ENCODE measurements around the gene PROM2. TPM values are rescaled to one million over a fixed set of nuclear protein-coding genes. Genes with fewer than 3 reads are reported as not detected.

Gene PROM2
- total RNA-seq, 1 donor from 2014 or later, result 0.93 TPM

- Mint-ChIP-seq H3K27me3 (ENCODE audit: low read depth, unreplicated experiment) (peaks cover 32% of the 10 kb centered on the region), H3K9me3 (ENCODE audit: unreplicated experiment) (no peaks in the 10 kb centered on the region), H3K4me3 (ENCODE audit: unreplicated experiment) (no peak overlapping the region), H3K4me1 (ENCODE audit: low read depth, unreplicated experiment) (no peaks in the 10 kb centered on the region), H3K36me3 (ENCODE audit: low read depth, unreplicated experiment) (peaks cover 3% of the 10 kb centered on the region), H3K27ac (ENCODE audit: unreplicated experiment) (no peak overlapping the region)
- Histone ChIP-seq H4K20me1 (ENCODE audit: insufficient read depth, low read length) (no peaks in the 10 kb centered on the region), H3K9ac (ENCODE audit: low read length) (no peak overlapping the region), H3K4me1 (ENCODE audit: insufficient read depth, low read length) (no peaks in the 10 kb centered on the region), H3K36me3 (ENCODE audit: insufficient read depth, low read length) (no peaks in the 10 kb centered on the region), H2AFZ (ENCODE audit: low read depth, low read length) (peak overlapping the region; percentile 41), H3K9me3 (ENCODE audit: insufficient read depth, low read depth, low read length) (no peaks in the 10 kb centered on the region), H3K27me3 (ENCODE audit: insufficient read depth, low read length) (peaks cover 3% of the 10 kb centered on the region), H3K4me3 (ENCODE audit: insufficient read depth, low read depth, low read length) (no peak overlapping the region), H3K27ac (ENCODE audit: low read depth, low read length) (no peak overlapping the region), H3K4me2 (ENCODE audit: low read length) (no peak overlapping the region), H3K79me2 (ENCODE audit: insufficient read depth, low read length) (no peaks in the 10 kb centered on the region)
- no peak for FAIRE-seq
- no peak for TF ChIP-seq EZH2 (IDR thresholded peaks at IDR 0.05; ENCODE audit: insufficient read depth, low read length)
- TF ChIP-seq CTCF (IDR thresholded peaks at IDR 0.05; ENCODE audit: insufficient read depth, low read depth, low read length), result no peak
- DNase-seq (ENCODE audit: low read depth), result peak; percentile 44
These were observed 31.3 kb downstream of the PROM2 start for GRCh38 chr2:95305380-95306061.

GRCh38 chr2:95306336-95306895, 32.2 kb downstream of the PROM2 start:
- no peak overlapping the region for H2AFZ ChIP-seq (ENCODE audit: low read depth, low read length)
- H3K9me3 ChIP-seq (ENCODE audit: insufficient read depth, low read depth, low read length), result no peaks in the 10 kb centered on the region
- DNase-seq (ENCODE audit: low read depth) (no peak), FAIRE-seq (no peak)
- H3K36me3 ChIP-seq (ENCODE audit: insufficient read depth, low read length), result no peaks in the 10 kb centered on the region
- peaks cover 3% of the 10 kb centered on the region for H3K27me3 ChIP-seq (ENCODE audit: insufficient read depth, low read length)
- no peaks in the 10 kb centered on the region for H3K4me1 ChIP-seq (ENCODE audit: insufficient read depth, low read length)
- Mint-ChIP-seq H3K27me3 (ENCODE audit: low read depth, unreplicated experiment) (peaks cover 39% of the 10 kb centered on the region), H3K36me3 (ENCODE audit: low read depth, unreplicated experiment) (peaks cover 3% of the 10 kb centered on the region), H3K4me3 (ENCODE audit: unreplicated experiment) (no peak overlapping the region), H3K9me3 (ENCODE audit: unreplicated experiment) (no peaks in the 10 kb centered on the region), H3K27ac (ENCODE audit: unreplicated experiment) (no peak overlapping the region), H3K4me1 (ENCODE audit: low read depth, unreplicated experiment) (no peaks in the 10 kb centered on the region)
- H3K27ac ChIP-seq (ENCODE audit: low read depth, low read length), result no peak overlapping the region
- TF ChIP-seq EZH2 (IDR thresholded peaks at IDR 0.05; ENCODE audit: insufficient read depth, low read length), result no peak
- no peak for TF ChIP-seq CTCF (IDR thresholded peaks at IDR 0.05; ENCODE audit: insufficient read depth, low read depth, low read length)
- H3K4me3 ChIP-seq (ENCODE audit: insufficient read depth, low read depth, low read length), result no peak overlapping the region
- no peak overlapping the region for H3K4me2 ChIP-seq (ENCODE audit: low read length)
- no peaks in the 10 kb centered on the region for H4K20me1 ChIP-seq (ENCODE audit: insufficient read depth, low read length)
- no peaks in the 10 kb centered on the region for H3K79me2 ChIP-seq (ENCODE audit: insufficient read depth, low read length)
- H3K9ac ChIP-seq (ENCODE audit: low read length), result no peak overlapping the region

GRCh38 chr2:95307036-95307435, 32.8 kb downstream of the PROM2 start:
- peaks cover 3% of the 10 kb centered on the region for H3K27me3 ChIP-seq (ENCODE audit: insufficient read depth, low read length)
- H3K27ac ChIP-seq (ENCODE audit: low read depth, low read length), result no peak overlapping the region
- H2AFZ ChIP-seq (ENCODE audit: low read depth, low read length), result no peak overlapping the region
- no peaks in the 10 kb centered on the region for H3K9me3 ChIP-seq (ENCODE audit: insufficient read depth, low read depth, low read length)
- H3K9me3 Mint-ChIP-seq (ENCODE audit: unreplicated experiment), result no peaks in the 10 kb centered on the region
- no peak overlapping the region for H3K4me3 ChIP-seq (ENCODE audit: insufficient read depth, low read depth, low read length)
- peaks cover 3% of the 10 kb centered on the region for H3K36me3 Mint-ChIP-seq (ENCODE audit: low read depth, unreplicated experiment)
- H3K9ac ChIP-seq (ENCODE audit: low read length), result no peak overlapping the region
- no peaks in the 10 kb centered on the region for H3K79me2 ChIP-seq (ENCODE audit: insufficient read depth, low read length)
- DNase-seq (ENCODE audit: low read depth) (no peak), FAIRE-seq (no peak)
- H3K27ac Mint-ChIP-seq (ENCODE audit: unreplicated experiment), result no peak overlapping the region
- H3K36me3 ChIP-seq (ENCODE audit: insufficient read depth, low read length), result no peaks in the 10 kb centered on the region
- peaks cover 44% of the 10 kb centered on the region for H3K27me3 Mint-ChIP-seq (ENCODE audit: low read depth, unreplicated experiment)
- H3K4me3 Mint-ChIP-seq (ENCODE audit: unreplicated experiment), result no peak overlapping the region
- TF ChIP-seq CTCF (IDR thresholded peaks at IDR 0.05; ENCODE audit: insufficient read depth, low read depth, low read length), result no peak
- H4K20me1 ChIP-seq (ENCODE audit: insufficient read depth, low read length), result no peaks in the 10 kb centered on the region
- H3K4me1 ChIP-seq (ENCODE audit: insufficient read depth, low read length), result no peaks in the 10 kb centered on the region
- H3K4me2 ChIP-seq (ENCODE audit: low read length), result no peak overlapping the region
- no peaks in the 10 kb centered on the region for H3K4me1 Mint-ChIP-seq (ENCODE audit: low read depth, unreplicated experiment)
